Ammon's horn (tissue), 1 donor: Measurements from ENCODE around the gene SLC49A3.

Source experiments
- DNase-seq: peaks from one replicate; pipeline ENCODE4 v3.0.0-alpha.2; 2016; ENCODE audit warnings: low spot score

The SLC49A3 gene

DNA sequence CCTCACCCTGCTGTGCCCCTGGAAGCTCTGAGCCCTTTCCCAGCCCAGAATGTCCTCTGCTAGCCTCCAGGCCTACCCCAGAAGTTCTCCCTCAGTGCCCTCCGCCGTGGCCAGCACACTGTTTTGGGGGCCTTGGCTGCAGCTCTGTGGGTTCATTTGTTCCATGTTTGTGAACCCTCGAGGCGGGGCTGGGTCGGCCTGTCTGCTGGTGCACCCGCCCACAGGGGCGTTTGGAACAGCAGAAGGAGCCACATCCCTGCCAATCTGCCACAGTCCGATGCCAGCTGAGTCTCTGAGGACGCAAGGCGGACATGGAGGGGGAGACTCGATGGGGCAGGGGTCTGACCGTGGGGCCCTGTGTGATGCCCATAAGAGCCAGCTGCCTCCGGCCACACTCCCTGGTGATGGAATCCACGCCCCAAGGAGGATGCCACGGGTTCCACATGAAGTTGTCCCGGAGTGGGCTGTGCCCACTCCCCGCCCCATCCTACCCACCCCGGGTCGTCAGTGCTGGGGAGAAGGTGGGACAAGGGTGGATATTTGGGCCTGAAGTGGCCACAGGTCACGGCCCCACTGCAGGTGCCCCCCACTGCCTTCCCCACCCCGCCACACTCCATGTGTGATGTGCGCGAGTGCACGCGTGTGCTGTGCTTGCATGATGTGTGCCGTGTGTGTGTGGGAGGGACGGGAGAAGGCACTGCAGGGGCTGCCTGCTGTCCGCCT is 22.0 kb downstream of the SLC49A3 start:
- DNase-seq = no peak

DNA sequence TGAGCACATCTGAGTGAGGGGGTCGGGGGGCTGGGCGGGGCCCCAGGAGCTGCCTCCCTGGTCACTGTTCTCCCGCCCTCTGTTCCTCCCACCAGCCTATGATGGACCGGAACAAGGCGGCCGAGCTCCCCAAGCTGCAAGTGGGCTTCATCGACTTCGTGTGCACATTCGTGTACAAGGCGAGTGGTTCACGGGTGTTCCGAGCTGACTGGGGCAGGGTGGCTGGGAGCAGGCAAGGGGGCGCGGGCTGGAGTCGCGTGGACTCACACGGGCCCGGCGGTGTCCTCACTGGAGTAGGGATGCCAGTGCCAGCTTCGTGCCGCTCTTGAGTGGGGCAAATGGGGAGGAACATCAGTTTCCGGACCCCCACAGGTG is 22.5 kb downstream of the SLC49A3 start:
- DNase-seq = no peak

DNA sequence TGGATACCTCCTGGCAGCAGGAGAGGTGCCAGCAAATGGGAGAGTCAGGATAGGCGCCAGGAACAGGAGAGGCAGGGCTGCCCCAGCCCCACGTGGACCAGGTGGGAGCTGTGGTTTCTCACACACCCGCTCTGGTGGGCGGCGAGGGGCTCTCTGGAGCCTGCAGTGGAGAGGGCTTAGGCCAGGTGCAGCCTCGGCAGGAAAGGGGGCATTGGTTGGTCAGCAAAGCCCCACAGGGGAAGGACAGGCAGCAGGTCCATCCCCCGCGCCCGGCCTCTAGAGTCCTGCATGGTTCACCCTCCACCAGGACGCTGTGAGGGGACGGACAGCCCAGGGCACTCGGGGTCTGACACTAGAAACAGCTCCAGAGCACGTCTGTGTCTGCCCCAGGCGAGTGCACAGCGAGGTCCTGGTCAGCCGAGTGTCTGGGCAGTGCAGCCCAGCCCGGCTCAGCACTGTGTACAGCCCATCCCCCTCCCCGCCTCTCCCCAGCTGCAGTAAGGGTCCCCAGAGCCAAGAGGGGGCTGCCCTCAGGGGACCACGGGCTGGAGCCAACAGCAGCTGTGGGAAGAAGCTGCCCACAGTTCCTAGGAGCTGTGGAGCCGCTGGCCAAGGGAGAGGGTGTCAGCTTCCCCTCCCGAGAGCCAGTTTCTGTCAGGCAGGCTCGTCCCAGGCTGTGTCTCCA is 23.1 kb downstream of the SLC49A3 start:
- no peak for DNase-seq

DNA sequence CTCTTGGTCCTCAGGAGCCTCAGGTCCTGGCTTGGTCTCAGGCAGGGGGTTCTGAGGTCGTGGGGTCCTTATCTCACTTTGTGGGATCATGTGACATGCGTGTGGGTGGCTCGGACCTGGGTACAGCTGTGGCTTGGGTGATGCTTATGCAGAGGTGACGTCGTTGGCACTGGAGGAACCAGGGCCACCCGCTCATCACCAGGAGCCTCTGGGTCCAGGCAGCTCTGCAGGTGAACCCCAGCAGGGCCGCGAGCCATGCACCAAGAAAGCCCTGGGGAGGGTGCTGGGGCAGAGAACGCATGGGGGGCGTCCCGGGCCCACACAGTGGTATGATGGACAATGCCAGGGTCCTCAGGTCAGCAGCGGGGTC is 23.6 kb downstream of the SLC49A3 start:
- DNase-seq = no peak

DNA sequence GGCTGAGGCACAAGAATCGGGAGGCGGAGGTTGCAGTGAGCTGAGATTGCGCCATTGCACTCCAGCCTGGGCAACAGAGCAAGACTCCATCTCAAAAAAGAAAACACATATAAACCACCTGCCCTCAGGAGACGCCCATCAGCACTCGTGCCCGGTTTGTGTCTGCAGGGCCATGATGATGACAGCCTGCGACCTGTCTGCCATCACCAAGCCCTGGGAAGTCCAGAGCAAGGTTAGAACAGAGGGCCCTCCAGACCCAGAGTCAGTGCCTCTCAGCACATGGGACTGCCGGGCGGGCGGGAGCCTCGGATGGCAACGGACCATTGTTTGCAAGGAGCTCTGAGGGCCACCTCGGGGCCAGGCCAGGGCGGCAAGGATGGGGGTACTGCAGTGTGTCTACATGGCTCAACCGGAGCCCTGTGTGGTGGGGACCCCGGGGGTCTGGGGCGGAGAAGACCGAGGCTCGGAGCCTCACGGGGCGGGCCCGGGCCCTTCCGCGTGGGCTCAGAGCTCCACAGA is 24.2 kb downstream of the SLC49A3 start:
- DNase-seq = no peak

DNA sequence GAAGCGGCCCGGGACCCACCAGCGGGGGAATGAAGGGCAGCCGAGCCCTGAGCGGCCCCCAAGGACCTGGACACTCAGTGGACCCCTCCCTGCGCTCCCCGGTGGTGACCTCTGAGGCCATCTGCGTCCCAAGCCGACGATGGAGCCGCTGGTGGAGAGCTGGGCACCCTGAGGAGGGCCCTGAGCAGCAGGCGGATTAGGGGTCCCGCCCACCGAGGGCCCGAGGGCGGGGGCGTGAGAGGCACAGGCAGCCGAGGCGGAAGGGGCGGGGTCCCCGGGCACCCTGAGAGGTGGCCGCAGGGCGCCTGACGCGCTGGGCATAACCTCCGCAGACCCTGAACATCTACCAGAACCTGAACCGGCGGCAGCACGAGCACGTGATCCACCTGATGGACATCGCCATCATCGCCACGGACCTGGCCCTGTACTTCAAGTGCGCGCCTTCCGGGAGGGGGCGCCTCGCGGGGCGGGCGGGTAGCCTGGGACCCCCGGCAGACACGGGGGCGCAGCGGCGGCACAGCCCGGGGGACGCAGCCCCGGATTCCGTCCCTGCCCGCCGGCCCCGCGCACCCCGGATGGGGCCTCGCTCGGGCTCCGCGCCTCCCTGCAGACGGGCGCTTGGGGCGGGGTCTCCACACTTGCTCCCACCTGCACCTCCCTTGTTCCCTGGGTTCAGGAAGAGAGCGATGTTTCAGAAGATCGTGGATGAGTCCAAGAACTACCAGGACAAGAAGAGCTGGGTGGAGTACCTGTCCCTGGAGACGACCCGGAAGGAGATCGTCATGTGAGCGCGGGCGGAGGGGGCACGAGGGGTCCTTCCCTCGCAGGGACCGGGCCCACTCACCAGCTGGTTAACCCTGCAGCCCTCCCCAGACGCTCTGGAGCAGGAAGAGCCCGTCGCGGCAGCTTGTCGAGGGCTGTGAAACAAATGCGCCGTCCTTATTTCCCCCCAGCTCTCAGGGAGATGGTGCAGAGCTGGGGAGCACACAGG is 25.2 kb downstream of the SLC49A3 start:
- peak; percentile 45 for DNase-seq

DNA sequence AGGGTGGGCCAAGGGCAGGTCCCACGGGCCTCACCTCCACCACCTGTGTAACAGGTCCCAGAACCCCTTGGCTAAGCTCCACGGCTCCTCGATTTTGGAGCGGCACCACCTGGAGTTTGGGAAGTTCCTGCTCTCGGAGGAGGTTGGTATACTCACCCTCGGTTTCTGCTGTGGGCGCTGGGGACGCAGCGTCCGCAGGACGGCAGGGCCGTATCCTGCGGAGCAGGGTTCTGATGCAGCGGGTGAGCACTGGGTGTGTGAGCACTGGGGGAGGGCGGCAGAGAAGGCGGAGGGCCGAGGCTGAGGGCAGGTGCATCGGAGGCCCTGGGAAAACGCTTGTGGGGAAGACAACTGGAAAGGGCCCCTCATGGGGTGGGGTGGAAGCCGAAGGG is 25.9 kb downstream of the SLC49A3 start:
- DNase-seq = no peak

DNA sequence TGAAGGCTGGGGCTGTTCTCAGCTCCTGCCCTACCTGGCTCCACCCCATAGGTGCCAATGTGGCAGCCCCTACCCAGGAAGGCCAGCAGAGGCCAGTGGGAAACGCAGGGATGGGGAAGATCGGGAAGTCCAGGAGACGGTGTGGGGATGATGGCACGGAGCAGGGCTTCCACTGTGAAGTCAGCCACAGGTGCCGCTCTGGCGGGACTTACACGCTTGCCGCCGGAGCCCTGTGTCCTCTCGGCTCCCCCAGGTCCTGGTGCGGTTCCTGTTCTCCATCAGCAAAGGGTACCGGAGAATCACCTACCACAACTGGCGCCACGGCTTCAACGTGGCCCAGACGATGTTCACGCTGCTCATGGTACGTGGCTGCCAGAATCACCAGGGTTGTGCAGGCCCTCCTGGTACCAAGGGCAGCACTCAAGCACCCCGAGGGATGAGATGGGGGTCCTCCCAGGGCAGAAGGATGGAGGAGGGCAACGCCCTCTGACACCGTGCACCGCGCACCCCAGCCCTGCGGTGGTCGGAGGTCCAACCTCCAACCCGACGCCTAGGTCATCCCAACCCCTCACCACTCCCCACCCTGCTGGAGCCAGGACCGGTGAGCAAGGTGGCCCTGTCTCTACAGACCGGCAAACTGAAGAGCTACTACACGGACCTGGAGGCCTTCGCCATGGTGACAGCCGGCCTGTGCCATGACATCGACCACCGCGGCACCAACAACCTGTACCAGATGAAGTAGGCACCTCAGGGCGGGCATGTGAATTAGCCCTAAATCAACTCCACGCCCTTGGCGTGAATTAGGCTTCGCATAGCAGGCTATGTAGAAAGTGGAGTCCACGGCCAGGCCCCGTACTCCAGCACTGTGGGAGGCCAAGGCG is 26.8 kb downstream of the SLC49A3 start:
- DNase-seq = no peak

DNA sequence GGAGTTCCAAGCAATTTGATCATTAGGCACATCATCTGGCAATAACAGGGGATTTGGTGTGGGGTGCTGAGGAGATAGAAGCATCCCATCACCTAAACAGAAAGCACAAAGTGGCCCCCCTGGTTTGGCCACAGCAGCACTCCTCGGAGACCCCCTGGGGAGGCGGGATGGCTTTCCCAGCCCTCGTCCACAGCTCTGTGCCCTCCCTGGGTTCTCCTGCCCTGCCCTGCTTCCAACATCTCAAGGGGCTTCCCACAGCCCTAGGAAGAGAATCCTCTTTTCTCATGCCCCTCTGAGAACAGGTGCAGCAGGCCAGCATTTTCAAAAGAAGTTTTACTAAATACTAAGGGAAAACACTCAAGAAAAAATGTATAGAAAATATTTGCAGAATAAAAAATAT is 27.7 kb downstream of the SLC49A3 start:
- no peak for DNase-seq

DNA sequence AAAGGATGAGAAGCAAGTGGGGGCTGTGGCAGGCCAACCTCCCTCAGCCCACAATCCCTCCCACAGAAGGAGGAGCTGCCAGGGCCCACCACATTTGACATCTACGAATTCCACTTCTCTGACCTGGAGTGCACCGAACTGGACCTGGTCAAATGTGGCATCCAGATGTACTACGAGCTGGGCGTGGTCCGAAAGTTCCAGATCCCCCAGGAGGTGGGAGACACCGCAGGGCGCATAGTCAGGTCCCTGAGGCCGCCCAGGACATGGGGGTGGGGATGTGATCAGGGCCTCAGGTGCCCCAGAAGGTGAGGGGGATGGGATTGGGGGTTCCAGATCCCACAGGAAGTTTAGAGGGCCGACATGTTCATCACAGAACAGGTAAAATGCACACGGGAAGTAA is 28.6 kb downstream of the SLC49A3 start:
- no peak for DNase-seq

DNA sequence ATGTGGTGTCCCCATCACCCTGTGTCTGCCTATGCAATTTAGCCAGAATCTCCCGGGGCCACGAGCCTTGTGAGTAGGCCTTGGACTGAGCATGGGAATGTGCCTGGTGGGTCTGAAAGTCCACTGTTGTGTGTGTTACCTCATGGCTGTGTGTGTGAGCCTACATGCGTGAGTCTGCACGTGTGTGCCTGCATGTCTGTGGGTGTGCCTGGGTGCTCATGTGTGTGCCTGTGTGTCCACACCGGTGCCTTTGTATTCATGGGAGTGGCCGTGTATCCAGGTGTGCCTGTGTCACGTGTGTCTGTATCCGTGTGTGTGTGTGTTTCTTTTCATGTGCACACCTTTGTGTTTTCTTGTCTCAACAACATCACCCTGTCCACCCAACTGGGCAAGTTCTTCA is 29.1 kb downstream of the SLC49A3 start:
- no peak for DNase-seq

DNA sequence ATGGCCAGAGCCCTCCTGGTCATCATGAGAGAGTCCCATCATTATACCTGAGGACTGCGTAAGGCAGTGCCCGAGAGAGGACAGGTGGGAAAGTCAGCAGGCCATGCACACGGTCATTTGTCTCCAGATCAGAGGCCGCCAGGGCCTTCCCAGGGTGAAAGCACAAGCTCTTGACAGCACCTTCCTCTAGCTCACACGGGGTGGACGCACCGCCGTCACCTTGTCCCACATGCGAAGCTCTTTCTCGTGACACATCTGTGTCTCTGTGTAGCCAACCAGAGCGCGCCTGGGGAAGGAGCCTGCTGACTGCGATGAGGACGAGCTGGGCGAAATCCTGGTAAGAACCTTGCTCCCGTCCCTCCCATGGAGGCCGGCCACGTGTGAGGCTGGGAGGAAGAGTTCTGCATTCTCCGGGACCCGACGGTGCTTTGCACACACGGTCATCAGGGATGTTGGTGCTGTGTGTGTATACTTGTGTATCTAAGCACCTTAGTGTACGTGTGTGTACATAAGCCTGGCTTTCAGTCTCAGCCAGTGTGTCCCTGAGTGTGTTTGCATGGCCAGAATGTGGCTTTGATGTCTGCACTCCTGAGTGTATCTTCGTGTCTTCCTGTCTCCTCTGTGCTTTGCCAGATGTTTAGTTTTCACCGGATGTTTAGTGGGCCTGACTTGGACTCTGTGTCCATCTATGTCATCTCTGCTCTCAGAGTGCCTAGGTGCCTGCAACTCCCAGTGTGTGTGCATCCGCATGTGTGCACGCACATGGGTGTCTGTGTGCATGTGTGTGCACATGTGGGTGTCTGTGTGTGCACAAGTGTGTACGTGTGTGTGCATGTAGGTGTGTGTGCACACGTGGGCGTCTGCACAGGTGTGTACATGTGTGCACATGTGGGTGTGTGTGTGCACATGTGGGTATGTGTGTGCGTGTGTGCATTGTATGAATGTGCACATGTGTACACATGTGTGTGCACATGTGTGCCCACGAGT is 30.0 kb downstream of the SLC49A3 start:
- no peak for DNase-seq

DNA sequence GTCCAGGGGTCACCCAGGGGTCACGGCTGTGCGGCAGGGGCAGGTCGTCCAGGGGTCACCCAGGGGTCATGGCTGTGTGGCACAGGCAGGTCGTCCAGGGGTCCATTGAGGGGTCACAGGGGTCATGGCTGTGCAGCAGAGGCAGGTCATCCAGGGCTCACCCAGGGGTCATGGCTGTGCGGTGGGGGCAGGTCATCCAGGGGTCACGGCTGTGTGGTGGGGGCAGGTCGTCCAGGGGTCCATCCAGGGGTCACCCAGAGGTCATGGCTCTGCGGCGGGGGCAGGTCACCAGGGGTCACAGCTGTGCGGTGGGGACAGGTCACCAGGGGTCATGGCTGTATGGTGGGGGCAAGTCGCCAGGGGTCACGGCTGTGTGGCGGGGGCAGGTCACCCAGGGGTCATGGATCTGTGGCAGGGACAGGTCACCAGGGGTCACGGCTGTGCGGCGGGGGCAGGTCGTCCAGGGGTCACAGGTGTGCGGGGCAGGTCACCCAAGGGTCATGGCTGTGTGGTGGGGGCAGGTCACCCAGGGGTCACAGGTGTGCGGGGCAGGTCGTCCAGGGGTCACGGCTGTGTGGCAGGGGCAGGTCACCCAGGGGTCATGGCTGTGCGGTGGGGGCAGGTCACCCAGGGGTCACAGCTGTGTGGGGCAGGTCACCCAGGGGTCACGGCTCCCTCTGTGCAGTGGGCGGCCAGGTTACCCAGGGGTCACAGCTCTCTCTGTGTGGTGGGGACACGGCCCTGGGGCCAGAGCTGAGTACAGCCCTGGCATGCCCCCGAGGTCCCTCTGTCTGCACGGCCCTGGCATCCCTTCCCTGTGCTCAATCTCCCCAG is 30.9 kb downstream of the SLC49A3 start:
- no peak for DNase-seq

DNA sequence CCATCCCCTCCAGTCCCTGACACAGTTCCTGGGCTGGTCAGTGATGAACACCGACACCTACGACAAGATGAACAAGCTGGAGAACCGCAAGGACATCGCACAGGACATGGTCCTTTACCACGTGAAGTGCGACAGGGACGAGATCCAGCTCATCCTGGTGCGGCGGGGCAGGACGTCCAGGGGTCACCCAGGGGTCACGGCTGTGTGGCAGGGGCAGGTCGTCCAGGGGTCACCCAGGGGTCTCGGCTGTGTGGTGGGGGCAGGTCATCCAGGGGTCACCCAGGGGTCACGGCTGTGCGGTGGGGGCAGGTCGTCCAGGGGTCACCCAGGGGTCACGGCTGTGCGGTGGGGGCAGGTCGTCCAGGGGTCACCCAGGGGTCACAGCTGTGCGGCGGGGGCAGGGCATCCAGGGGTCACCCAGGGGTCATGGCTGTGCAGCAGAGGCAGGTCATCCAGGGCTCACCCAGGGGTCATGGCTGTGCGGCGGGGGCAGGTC is 31.6 kb downstream of the SLC49A3 start:
- no peak for DNase-seq

DNA sequence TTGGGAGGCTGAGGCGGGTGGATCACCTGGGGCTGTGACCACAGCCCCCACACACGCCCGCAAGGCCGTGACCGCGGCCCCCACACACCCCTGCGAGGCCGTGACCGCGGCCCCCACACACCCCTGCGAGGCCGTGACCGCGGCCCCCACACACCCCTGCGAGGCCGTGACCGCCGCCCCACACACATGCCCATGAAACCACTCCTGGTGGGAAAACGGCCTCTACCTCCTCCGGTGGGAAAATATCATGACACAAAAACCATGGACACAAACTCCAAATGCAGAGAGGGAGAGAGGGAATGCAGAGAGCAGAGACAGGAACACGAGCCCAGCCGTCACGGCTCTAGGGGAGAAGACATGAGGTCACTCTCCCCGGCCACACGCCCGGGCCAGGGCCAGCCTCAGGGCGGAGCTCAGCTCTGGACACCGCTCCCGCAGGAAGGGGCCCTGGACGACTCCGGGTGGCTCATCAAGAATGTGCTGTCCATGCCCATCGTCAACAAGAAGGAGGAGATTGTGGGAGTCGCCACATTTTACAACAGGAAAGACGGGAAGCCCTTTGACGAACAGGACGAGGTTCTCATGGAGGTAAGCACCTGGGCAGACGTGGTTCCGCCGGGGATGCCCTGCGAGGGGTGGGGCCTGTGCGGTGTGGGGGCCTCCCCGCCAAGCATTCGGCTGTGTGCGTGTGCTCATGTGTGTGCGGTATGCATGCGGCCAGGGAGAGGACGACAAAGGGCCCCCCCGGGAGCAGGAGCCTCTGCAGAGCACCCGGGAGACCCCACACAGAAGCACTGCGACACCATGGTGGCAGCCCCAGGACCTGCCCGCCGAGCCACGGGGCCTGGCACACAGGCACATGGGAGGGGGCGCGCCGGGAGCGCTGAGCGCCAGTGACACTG is 32.3 kb downstream of the SLC49A3 start:
- DNase-seq = no peak

DNA sequence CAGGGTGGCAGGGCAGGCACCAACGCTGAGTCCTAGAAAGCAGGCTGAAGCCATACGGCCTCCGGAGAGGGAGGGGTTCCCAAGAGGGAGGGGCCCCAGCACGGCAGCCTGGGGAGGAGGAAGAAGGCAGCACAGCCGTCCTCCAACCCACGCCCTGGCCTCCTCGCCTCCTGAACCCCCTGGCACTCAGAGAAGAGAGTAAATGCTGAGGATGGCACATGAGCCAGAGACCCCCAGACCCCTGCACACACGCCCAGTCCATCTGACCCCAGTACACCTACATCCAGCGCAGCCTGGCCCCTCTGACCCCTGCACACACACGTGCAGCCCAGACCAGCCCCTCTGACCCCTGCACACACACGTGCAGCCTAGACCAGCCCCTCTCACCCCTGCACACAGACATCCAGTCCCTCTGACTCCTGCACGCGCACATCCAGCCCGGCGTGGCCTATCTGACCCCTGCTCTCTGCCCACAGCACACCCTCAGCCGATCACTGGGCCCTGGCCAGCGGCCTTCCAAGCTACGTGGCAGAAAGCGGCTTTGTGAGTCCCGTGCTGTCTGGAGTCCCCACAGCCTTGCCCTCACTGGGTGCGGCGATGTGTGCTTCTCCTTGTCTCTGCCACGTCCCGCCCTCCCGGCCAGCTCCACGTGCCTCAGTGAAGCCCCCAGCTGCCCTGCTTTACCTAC is 33.3 kb downstream of the SLC49A3 start:
- DNase-seq = no peak

DNA sequence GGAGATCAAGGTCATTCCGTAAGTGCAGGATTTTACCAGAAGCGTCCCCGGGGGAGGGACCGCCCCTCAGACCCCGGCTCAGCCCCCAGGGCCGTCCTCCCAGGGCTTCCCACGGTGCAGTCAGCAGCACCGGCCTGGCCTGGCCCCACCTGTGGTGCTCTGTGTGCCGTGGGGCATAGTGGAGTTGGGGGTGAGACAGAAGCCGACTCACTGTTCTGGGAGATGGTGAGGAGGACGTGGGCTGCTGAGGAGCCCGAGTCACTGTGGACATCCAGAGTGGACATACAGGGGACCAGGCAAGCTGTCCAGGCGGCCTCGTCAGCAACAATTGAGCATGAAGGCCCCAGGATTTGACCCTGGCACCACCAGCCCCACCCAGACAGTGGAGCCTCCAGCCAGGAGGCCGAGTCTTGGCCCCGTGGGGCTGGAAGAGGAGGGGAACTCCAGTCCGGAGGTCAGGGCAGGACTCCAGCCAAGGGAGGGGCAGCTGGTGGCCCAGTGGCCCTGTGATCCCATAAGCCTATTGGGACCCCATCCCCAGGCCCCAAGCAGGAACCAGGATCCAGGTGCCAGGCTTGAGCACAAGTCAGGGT is 34.0 kb downstream of the SLC49A3 start:
- DNase-seq = peak; percentile 65
